ENCODE measurements around the gene DOCK1. TPM values are rescaled to one million over a fixed set of nuclear protein-coding genes. Genes with fewer than 3 reads are reported as not detected.

DOCK1 gene
- total RNA-seq, 2 donors from 2014 or later = 41.2 to 56.0 TPM

DNA sequence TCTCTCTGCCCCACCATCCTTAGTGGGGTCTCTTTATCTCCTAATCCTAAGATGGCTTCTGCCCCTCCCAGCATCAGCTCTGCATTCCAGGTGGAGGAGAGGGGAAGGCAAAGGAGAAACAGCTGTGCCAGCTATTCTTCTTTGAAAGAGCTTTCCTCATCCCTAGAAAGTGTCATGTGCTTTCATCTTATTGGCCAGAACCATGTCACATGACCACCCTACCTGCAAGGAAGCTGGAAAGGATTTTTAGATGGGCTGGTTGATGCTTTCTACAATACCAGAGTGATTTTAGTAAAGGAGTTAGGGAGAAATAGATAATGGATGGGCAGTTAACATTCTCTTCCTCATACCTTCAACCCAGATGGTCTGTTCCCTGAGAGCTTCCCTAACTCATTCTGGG is 150.0 kb downstream of the DOCK1 start:
- Histone ChIP-seq H3K9me3 (no peaks in the 10 kb centered on the region), H3K4me1 (replicated peaks) (no peaks in the 10 kb centered on the region), H3K27ac (no peak overlapping the region), H3K36me3 (no peaks in the 10 kb centered on the region), H3K4me3 (no peak overlapping the region), H3K27me3 (replicated peaks; ENCODE audit: insufficient read depth) (no peaks in the 10 kb centered on the region)
- intact Hi-C loops (cut with DNase I) = no loop called here
- no peak for TF ChIP-seq POLR2AphosphoS5 (IDR thresholded peaks at IDR 0.05)
- no peak for TF ChIP-seq CTCF (IDR thresholded peaks at IDR 0.05)
- TF ChIP-seq POLR2A (IDR thresholded peaks at IDR 0.05) = no peak
- no peak for DNase-seq (ENCODE audit: low spot score)

DNA sequence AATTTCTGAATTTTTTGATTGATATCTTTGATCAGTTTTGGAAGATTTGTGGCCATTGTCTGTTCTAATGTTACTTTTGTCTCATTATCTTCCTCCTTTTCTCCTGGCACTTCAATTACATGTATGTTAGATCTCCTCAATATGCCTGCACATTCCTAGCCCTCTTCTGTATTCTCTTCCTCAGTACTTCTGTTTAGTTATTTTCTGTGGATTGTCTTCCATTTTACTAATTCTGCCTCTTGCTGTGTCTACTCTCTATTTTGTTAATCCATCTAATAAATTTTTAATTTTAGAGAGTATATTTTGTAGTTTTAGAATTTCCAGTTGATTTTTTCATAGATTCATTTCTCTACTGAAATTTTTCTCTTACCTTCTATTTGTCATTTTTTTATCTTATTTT is 154.1 kb downstream of the DOCK1 start:
- Histone ChIP-seq H3K9me3 (no peaks in the 10 kb centered on the region), H3K36me3 (no peaks in the 10 kb centered on the region), H3K27ac (no peak overlapping the region), H3K4me3 (no peak overlapping the region), H3K4me1 (replicated peaks) (no peaks in the 10 kb centered on the region), H3K27me3 (replicated peaks; ENCODE audit: insufficient read depth) (no peaks in the 10 kb centered on the region)
- DNase-seq (ENCODE audit: low spot score) = no peak
- intact Hi-C loops (cut with DNase I) = no loop called here
- TF ChIP-seq POLR2AphosphoS5 (IDR thresholded peaks at IDR 0.05) = no peak
- TF ChIP-seq POLR2A (IDR thresholded peaks at IDR 0.05) = no peak
- TF ChIP-seq CTCF (IDR thresholded peaks at IDR 0.05) = no peak

DNA sequence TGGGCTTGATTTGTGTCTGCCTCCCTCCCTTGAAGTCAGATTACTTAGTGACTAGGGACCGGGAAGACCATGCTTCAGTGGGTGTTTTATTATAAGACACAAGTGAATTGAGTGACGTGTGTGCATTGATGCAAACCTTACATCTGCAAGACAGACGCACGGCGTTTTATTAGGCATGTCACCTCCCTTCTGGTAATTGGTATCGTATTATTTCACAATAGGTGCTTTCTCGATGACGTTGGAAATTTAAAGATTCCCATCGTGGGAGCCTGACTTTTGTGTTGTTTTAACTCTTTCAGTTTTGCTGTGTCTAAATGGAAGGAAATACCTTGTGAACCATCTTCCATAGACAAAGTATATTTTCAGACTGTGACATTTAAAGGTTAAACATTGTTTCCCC is 158.5 kb downstream of the DOCK1 start:
- Histone ChIP-seq H3K9me3 (no peaks in the 10 kb centered on the region), H3K36me3 (no peaks in the 10 kb centered on the region), H3K4me3 (no peak overlapping the region), H3K27ac (no peak overlapping the region), H3K27me3 (replicated peaks; ENCODE audit: insufficient read depth) (no peaks in the 10 kb centered on the region), H3K4me1 (replicated peaks) (no peaks in the 10 kb centered on the region)
- no peak for DNase-seq (ENCODE audit: low spot score)
- intact Hi-C loops (cut with DNase I) = no loop called here
- TF ChIP-seq CTCF (IDR thresholded peaks at IDR 0.05) (no peak), POLR2A (IDR thresholded peaks at IDR 0.05) (no peak), POLR2AphosphoS5 (IDR thresholded peaks at IDR 0.05) (no peak)
- WGBS = 94% methylated on average over 9 of the region's 9 CpGs

DNA sequence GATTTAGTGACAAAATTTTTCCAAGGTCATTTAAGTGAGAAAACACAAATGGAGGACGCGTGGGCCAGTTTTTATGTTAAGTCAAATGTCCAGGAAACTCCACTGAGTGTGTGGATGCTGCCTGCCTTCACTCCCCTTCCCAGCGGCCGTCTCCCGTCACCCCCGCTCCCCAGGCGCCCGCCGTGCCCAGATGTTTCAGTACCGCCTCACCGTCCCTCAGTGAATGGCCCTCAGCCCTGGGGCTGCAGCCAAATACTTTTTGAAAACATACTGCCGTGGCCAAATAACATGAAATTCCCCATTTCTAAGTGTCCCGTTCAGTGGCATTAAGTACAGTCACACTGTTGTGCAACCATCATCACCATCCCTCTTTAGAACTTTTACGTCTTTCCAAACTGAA is 159.2 kb downstream of the DOCK1 start:
- Histone ChIP-seq H3K27me3 (replicated peaks; ENCODE audit: insufficient read depth) (no peaks in the 10 kb centered on the region), H3K27ac (no peak overlapping the region), H3K4me1 (replicated peaks) (no peaks in the 10 kb centered on the region), H3K9me3 (no peaks in the 10 kb centered on the region), H3K36me3 (no peaks in the 10 kb centered on the region), H3K4me3 (no peak overlapping the region)
- 95% methylated on average over 14 of the region's 14 CpGs for WGBS
- DNase-seq (ENCODE audit: low spot score) = no peak
- TF ChIP-seq POLR2A (IDR thresholded peaks at IDR 0.05) (no peak), POLR2AphosphoS5 (IDR thresholded peaks at IDR 0.05) (no peak), CTCF (IDR thresholded peaks at IDR 0.05) (no peak)
- intact Hi-C loops (cut with DNase I) = no loop called here

- H3K27me3 ChIP-seq (replicated peaks; ENCODE audit: insufficient read depth) = no peaks in the 10 kb centered on the region
- no peaks in the 10 kb centered on the region for H3K4me1 ChIP-seq (replicated peaks)
- TF ChIP-seq POLR2A (IDR thresholded peaks at IDR 0.05) (no peak), POLR2AphosphoS5 (IDR thresholded peaks at IDR 0.05) (no peak), CTCF (IDR thresholded peaks at IDR 0.05) (no peak)
- no peaks in the 10 kb centered on the region for H3K9me3 ChIP-seq
- no peaks in the 10 kb centered on the region for H3K36me3 ChIP-seq
- no peak for DNase-seq (ENCODE audit: low spot score)
- no peak overlapping the region for H3K27ac ChIP-seq
- WGBS = 96% methylated on average over 4 of the region's 4 CpGs
- intact Hi-C loops (cut with DNase I) = no loop called here
- no peak overlapping the region for H3K4me3 ChIP-seq
Measured at GRCh38 chr10:127067542-127068194, 162.4 kb downstream of the DOCK1 start.
